Measurements from ENCODE around the gene BMI1.

BMI1 gene

DNA sequence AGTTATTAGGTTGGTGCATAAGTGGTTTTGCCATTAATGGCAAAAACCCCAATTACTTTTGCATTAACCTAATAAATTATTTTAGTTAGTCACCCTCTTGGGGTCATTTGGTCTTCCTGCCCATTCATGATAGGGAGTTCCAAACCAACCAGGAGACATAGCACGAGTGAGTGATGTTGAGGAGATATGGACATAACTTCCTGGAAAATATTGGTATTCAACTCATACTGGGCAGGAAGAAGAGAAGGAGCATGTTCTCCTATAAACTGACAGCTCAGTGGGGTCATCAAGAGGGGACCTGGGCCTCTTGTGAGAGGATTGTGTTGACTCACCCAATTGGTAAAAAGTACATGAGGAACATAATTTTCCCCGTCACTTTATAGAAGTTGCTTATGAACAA, 48.1 kb downstream of the BMI1 start:
- DNase-seq (ENCODE audit: low read depth in 1 of 2, low spot score in 1 of 2): no peak
- Histone ChIP-seq H3K27ac (replicated peaks) (no peak overlapping the region), H3K27me3 (ENCODE audit: insufficient read depth, poor library complexity, severe bottlenecking) (no peaks in the 10 kb centered on the region), H3K4me3 (replicated peaks; ENCODE audit: insufficient read depth, low read length) (no peak overlapping the region)
- TF ChIP-seq, protein P1, sequence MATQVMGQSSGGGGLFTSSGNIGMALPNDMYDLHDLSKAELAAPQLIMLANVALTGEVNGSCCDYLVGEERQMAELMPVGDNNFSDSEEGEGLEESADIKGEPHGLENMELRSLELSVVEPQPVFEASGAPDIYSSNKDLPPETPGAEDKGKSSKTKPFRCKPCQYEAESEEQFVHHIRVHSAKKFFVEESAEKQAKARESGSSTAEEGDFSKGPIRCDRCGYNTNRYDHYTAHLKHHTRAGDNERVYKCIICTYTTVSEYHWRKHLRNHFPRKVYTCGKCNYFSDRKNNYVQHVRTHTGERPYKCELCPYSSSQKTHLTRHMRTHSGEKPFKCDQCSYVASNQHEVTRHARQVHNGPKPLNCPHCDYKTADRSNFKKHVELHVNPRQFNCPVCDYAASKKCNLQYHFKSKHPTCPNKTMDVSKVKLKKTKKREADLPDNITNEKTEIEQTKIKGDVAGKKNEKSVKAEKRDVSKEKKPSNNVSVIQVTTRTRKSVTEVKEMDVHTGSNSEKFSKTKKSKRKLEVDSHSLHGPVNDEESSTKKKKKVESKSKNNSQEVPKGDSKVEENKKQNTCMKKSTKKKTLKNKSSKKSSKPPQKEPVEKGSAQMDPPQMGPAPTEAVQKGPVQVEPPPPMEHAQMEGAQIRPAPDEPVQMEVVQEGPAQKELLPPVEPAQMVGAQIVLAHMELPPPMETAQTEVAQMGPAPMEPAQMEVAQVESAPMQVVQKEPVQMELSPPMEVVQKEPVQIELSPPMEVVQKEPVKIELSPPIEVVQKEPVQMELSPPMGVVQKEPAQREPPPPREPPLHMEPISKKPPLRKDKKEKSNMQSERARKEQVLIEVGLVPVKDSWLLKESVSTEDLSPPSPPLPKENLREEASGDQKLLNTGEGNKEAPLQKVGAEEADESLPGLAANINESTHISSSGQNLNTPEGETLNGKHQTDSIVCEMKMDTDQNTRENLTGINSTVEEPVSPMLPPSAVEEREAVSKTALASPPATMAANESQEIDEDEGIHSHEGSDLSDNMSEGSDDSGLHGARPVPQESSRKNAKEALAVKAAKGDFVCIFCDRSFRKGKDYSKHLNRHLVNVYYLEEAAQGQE (IDR thresholded peaks at IDR 0.05; ENCODE audit: insufficient replicate concordance, low read depth): no peak
- TF ChIP-seq GABPA (IDR thresholded peaks at IDR 0.05; ENCODE audit: low read depth): no peak
- no peak for TF ChIP-seq POLR2AphosphoS5 (IDR thresholded peaks at IDR 0.05; ENCODE audit: low read depth)
- TF ChIP-seq, protein P2, sequence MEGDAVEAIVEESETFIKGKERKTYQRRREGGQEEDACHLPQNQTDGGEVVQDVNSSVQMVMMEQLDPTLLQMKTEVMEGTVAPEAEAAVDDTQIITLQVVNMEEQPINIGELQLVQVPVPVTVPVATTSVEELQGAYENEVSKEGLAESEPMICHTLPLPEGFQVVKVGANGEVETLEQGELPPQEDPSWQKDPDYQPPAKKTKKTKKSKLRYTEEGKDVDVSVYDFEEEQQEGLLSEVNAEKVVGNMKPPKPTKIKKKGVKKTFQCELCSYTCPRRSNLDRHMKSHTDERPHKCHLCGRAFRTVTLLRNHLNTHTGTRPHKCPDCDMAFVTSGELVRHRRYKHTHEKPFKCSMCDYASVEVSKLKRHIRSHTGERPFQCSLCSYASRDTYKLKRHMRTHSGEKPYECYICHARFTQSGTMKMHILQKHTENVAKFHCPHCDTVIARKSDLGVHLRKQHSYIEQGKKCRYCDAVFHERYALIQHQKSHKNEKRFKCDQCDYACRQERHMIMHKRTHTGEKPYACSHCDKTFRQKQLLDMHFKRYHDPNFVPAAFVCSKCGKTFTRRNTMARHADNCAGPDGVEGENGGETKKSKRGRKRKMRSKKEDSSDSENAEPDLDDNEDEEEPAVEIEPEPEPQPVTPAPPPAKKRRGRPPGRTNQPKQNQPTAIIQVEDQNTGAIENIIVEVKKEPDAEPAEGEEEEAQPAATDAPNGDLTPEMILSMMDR (IDR thresholded peaks at IDR 0.05; ENCODE audit: insufficient read depth, low read length): no peak
- TF ChIP-seq SPI1 (IDR thresholded peaks at IDR 0.05; ENCODE audit: borderline replicate concordance, low read depth): no peak

DNA sequence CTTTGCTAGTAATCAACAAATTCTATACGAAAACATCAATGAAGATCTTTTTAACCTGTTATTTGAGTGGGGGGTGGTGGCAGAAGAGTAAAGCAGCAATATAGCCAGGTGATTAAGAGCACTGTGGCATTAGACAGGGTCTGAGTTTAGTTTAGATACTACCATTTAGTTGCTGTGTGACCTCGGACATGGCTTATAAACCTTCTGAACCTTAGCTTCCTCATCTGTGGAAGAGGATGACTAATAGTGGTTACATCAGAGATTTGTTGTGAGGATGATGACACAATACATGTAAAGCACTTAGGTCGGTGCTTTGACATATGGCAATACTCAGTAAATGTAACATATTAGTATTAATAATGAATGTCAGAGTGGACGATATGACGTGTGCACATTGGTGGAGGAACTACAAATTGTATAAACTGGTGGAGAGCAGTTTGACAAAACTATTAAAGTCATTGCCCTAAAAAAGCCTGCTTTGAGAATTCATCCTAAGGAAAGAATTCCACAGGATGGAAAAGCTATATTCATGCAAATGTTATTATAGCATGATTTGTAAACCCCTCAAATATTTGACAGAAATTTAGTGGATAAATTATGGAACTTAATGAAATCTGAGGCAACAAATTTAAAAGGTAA, 48.7 kb downstream of the BMI1 start:
- Histone ChIP-seq H3K27me3 (ENCODE audit: insufficient read depth, poor library complexity, severe bottlenecking) (no peaks in the 10 kb centered on the region), H3K4me3 (replicated peaks; ENCODE audit: insufficient read depth, low read length) (no peak overlapping the region), H3K27ac (replicated peaks) (no peak overlapping the region)
- TF ChIP-seq GABPA (IDR thresholded peaks at IDR 0.05; ENCODE audit: low read depth): no peak
- TF ChIP-seq POLR2AphosphoS5 (IDR thresholded peaks at IDR 0.05; ENCODE audit: low read depth): no peak
- TF ChIP-seq, protein P1 (IDR thresholded peaks at IDR 0.05; ENCODE audit: insufficient replicate concordance, low read depth): no peak
- no peak for TF ChIP-seq SPI1 (IDR thresholded peaks at IDR 0.05; ENCODE audit: borderline replicate concordance, low read depth)
- TF ChIP-seq, protein P2 (IDR thresholded peaks at IDR 0.05; ENCODE audit: insufficient read depth, low read length): no peak
- peak; percentile 14 to 59 for DNase-seq (ENCODE audit: low read depth in 1 of 2, low spot score in 1 of 2)

DNA sequence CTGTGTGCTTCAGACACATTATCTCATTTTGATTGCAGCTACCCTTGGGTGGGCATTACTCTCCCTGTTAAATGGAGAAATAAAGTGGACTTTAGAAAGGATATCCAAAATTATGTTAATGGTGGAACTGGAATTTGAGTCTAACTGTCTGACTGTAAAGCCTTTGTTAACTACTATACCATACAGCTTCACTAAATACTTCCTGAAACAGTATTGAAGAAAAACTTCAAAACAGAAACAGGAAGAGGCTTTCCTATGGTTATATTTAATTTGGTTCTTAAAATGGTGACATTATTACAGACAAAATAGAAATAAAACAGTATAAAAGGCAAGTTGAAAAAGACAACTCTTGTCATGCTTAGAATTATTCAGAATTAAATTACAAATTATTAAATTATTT, 49.4 kb downstream of the BMI1 start:
- Histone ChIP-seq H3K27ac (replicated peaks) (no peak overlapping the region), H3K4me3 (replicated peaks; ENCODE audit: insufficient read depth, low read length) (no peak overlapping the region), H3K27me3 (ENCODE audit: insufficient read depth, poor library complexity, severe bottlenecking) (no peaks in the 10 kb centered on the region)
- TF ChIP-seq, protein P2 (IDR thresholded peaks at IDR 0.05; ENCODE audit: insufficient read depth, low read length): no peak
- TF ChIP-seq, protein P1 (IDR thresholded peaks at IDR 0.05; ENCODE audit: insufficient replicate concordance, low read depth): no peak
- TF ChIP-seq GABPA (IDR thresholded peaks at IDR 0.05; ENCODE audit: low read depth): no peak
- no peak for TF ChIP-seq SPI1 (IDR thresholded peaks at IDR 0.05; ENCODE audit: borderline replicate concordance, low read depth)
- no peak for TF ChIP-seq POLR2AphosphoS5 (IDR thresholded peaks at IDR 0.05; ENCODE audit: low read depth)
- no peak for DNase-seq (ENCODE audit: low read depth in 1 of 2, low spot score in 1 of 2)

All from HL-60 (cell line).